MCF 10A (cell line): Measurements from ENCODE around the gene TM7SF2. TPM values are rescaled to one million over a fixed set of nuclear protein-coding genes. Genes with fewer than 3 reads are reported as not detected.

Experiments used
- BruUV-seq: library from RNA; stranded (reverse); fragments of 400-500 nt; replicated peaks from 2 replicates; lab custom pipeline; 2021; lab: Mats Ljungman, UMichigan
- CTCF ChIA-PET: fragments of 300-600 bp; sonication (Branson Sonifier 250); formaldehyde crosslinking; extraction: SDS; loops from one replicate; lab custom pipeline; 2021; ENCODE audit warnings: antibody characterized with exemption, inconsistent platforms; lab: Yijun Ruan, JAX
- POLR2A ChIA-PET: fragments of 300-600, 350-650 bp; sonication (Branson Sonifier 250); formaldehyde crosslinking; extraction: SDS; loops from one replicate; lab custom pipeline; 2020; ENCODE audit warnings: antibody characterized with exemption, inconsistent platforms; lab: Yijun Ruan, JAX
- DNase-seq: peaks from one replicate; pipeline ENCODE4 v3.0.0-alpha.2; 2018; ENCODE audit not compliant: unreplicated experiment
- H3K27ac Mint-ChIP-seq: one replicate; pipeline ENCODE4 v1.8.0; 2022; ENCODE audit warnings: mild to moderate bottlenecking, low read depth, mixed read lengths; ENCODE audit not compliant: unreplicated experiment
- H3K27me3 Mint-ChIP-seq: one replicate; pipeline ENCODE4 v1.8.0; 2022; ENCODE audit warnings: mixed read lengths; ENCODE audit not compliant: insufficient read depth, unreplicated experiment
- H3K36me3 Mint-ChIP-seq: one replicate; pipeline ENCODE4 v1.8.0; 2022; ENCODE audit warnings: mild to moderate bottlenecking, moderate library complexity, mixed read lengths; ENCODE audit not compliant: insufficient read depth, unreplicated experiment
- H3K4me1 Mint-ChIP-seq: one replicate; pipeline ENCODE4 v1.8.0; 2022; ENCODE audit warnings: mixed read lengths; ENCODE audit not compliant: insufficient read depth, unreplicated experiment
- H3K4me3 Mint-ChIP-seq: one replicate; pipeline ENCODE4 v1.8.0; 2022; ENCODE audit warnings: mild to moderate bottlenecking, moderate library complexity, mixed read lengths; ENCODE audit not compliant: unreplicated experiment
- H3K9me3 Mint-ChIP-seq: one replicate; pipeline ENCODE4 v1.8.0; 2022; ENCODE audit warnings: mixed read lengths; ENCODE audit not compliant: unreplicated experiment
- intact Hi-C: fragments of 100-400 bp; cut with micrococcal nuclease; formaldehyde crosslinking; loops from 2 replicates; pipeline ENCODE4 v1.14.1; 2022
- total RNA-seq: library from RNA; stranded (reverse); gene quantifications from 2 replicates; pipeline ENCODE4 v1.2.3, GENCODE V29; 2022
- TF ChIP-seq, protein P1 (sequence below): fragments of 200-600 bp; IDR thresholded peaks from one replicate; pipeline ENCODE4 v1.8.0; 2022; ENCODE audit warnings: antibody characterized with exemption, mild to moderate bottlenecking; ENCODE audit not compliant: unreplicated experiment

The TM7SF2 gene
- total RNA-seq, 1 experiment from 2014 or later: 14.0 TPM

DNA sequence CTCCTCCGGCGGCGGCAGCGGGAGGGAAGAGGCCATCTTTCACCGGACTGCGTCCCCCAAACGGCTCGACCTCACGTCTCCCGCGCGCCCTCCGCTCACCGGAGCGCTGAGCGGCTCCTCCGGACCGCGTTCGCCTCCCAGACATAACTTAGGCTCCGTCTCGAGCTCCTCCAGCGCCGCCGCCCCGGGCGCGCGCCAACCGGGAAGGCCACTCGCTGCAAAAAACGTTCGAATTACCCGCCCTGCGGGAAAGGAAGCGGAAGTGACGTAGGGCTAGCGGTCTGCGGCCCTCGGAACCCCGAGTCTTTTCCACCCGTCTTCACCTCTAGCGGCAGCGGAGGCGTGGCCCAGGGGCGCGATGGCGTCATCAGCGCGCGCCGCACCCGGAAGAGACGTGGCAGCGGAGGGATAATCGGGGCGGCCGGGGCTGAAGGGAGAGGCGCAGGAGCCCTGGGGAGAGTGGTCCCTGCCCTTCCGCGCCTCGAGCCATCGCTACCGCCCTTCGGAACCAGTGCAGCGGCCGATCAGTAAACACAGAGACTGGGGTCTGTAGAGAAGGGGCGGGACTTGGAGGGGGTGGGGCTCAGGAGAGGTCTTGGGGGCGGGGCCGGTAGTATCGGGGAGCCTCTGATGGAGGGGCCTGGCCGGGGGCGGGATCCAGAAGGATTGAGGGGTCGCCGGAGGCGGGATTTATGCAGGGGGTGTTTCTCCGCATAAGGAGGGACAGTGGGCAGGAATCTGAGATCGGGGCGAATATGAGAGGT lies 27.7 kb upstream of the TM7SF2 start, which contains the start of the genes CDCA5 and ZFPL1:
Gene CDCA5, minus strand, starts transcription at position 207 of the 764 bp plus-strand sequence. Its CDS starts 62 bp downstream, at position 145.
Gene ZFPL1, plus strand, starts transcription at position 389 of the 764 bp plus-strand sequence. CDS start 477 bp downstream, outside the sequence.
- H3K36me3 Mint-ChIP-seq: peaks cover 36% of the 10 kb centered on the region

DNA sequence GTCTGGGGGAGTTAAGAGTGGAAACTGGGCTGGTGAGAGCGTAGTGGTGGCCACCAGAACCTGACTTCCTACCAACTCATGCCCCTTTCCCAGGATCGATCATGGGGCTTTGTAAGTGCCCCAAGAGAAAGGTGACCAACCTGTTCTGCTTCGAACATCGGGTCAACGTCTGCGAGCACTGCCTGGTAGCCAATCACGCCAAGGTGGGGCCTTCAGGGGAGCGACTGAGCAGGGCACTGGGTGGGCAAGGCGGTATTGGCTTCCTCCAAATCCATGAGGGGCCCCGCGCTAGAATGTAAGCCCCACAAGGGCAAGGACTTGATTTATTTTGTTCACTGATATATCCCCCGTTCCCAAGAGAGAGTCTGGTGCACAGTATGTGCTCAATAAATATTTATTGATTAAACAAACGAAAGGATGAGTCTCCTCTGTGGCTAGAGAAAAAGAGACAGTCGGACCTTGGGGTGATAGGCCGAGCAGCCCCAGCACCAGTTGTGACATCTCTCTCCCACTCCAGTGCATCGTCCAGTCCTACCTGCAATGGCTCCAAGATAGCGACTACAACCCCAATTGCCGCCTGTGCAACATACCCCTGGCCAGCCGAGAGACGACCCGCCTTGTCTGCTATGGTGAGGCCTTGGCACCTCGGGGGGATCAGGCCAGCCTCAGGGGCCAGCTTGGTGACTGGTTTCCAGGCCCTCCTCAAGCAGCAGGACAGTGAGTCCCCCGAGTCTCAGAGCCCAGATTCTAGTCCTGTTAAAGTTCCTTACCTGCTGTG lies 26.9 kb upstream of the TM7SF2 start:
- Mint-ChIP-seq H3K27me3 (no peaks in the 10 kb centered on the region), H3K4me1 (peaks cover 22% of the 10 kb centered on the region), H3K27ac (peak overlapping the region; percentile 99), H3K36me3 (peaks cover 36% of the 10 kb centered on the region), H3K9me3 (no peaks in the 10 kb centered on the region), H3K4me3 (peak overlapping the region; percentile 99)
- CTCF ChIA-PET: interaction anchor here (0.5 to 2.1 kb wide), 5 partner anchors 13 to 198 kb away, joined by 3 to 8 read pairs (median 3); no protein-coding TSS in a partner anchor
- BruUV-seq: TSS peak; percentile 41
- TF ChIP-seq, protein P1, sequence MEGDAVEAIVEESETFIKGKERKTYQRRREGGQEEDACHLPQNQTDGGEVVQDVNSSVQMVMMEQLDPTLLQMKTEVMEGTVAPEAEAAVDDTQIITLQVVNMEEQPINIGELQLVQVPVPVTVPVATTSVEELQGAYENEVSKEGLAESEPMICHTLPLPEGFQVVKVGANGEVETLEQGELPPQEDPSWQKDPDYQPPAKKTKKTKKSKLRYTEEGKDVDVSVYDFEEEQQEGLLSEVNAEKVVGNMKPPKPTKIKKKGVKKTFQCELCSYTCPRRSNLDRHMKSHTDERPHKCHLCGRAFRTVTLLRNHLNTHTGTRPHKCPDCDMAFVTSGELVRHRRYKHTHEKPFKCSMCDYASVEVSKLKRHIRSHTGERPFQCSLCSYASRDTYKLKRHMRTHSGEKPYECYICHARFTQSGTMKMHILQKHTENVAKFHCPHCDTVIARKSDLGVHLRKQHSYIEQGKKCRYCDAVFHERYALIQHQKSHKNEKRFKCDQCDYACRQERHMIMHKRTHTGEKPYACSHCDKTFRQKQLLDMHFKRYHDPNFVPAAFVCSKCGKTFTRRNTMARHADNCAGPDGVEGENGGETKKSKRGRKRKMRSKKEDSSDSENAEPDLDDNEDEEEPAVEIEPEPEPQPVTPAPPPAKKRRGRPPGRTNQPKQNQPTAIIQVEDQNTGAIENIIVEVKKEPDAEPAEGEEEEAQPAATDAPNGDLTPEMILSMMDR: no peak
- intact Hi-C loops: loop anchor here (5.0 kb wide), 2 partner anchors 42 to 57 kb away; partner anchors contain the start of genes SAC3D1 and SNX15
- POLR2A ChIA-PET: interaction anchor here (0.7 to 2.4 kb wide), 6 partner anchors 11 to 50 kb away, joined by 3 to 28 read pairs (median 4); partner anchors contain the start of genes SAC3D1, SYVN1, TM7SF2 and VPS51
- DNase-seq: no peak

More for the DNA sequence above, 27.7 kb upstream of the TM7SF2 start, which contains the start of the genes CDCA5 and ZFPL1:
- POLR2A ChIA-PET: interaction anchor here (0.7 to 1.7 kb wide), 4 partner anchors 13 to 41 kb away, joined by 3 to 11 read pairs (median 4); partner anchors contain the start of gene ZNHIT2
- BruUV-seq: no TSS peak
- Mint-ChIP-seq H3K9me3 (no peaks in the 10 kb centered on the region), H3K27me3 (no peaks in the 10 kb centered on the region), H3K4me1 (peaks cover 25% of the 10 kb centered on the region), H3K4me3 (peak within 1 kb of the TSS; percentile 99), H3K27ac (peak within 1 kb of the TSS; percentile 99)
- TF ChIP-seq, protein P1: no peak
- CTCF ChIA-PET: interaction anchor here (1.7 kb wide), 1 partner anchor 43 kb away, joined by 10 read pairs; the partner anchor contains the start of gene SAC3D1
- DNase-seq: peak; percentile 94
- intact Hi-C loops: loop anchor here (5.0 kb wide), 2 partner anchors 42 to 57 kb away; partner anchors contain the start of genes SAC3D1 and SNX15

DNA sequence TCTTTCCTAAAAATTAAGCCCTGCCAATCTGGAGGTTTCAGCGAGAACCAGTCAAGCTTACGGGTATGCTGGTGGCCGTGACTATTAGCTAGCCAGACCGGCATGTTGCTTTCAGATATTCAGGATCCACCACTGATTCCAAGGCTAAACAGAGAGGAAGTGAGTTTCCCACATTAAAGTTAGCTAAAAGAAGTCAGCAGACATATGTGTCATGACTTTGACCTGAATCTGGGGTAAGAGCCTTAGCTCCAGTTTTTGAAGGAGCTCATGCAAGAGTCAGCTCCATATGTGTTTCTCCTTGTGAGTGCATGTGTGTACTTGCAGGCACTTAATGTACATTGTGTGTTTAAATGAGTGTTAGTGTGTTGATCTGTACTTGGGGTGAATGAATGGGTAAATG lies 26.2 kb upstream of the TM7SF2 start:
- Mint-ChIP-seq H3K9me3 (no peaks in the 10 kb centered on the region), H3K4me3 (peak overlapping the region; percentile 99), H3K27me3 (no peaks in the 10 kb centered on the region), H3K36me3 (peaks cover 36% of the 10 kb centered on the region), H3K4me1 (peaks cover 22% of the 10 kb centered on the region), H3K27ac (peak overlapping the region; percentile 99)
- TF ChIP-seq, protein P1: no peak
- no TSS peak for BruUV-seq
- intact Hi-C loops: no loop called here
- CTCF ChIA-PET: interaction anchor here (0.5 to 2.1 kb wide), 6 partner anchors 12 to 199 kb away, joined by 3 to 8 read pairs (median 3); no protein-coding TSS in a partner anchor
- DNase-seq: no peak
- POLR2A ChIA-PET: interaction anchor here (0.7 to 2.4 kb wide), 6 partner anchors 10 to 50 kb away, joined by 3 to 28 read pairs (median 4); partner anchors contain the start of genes SAC3D1, SYVN1, TM7SF2 and VPS51
